H1 (cell line): Measurements from ENCODE around the gene RCC2.

Experiments
- ASH2L ChIP-seq: fragments of 200-600, 300-600 bp; sonication (generic); IDR thresholded peaks from one replicate; pipeline ENCODE4 v1.7.1; 2017; ENCODE audit warnings: low read length
- CEBPB ChIP-seq: IDR thresholded peaks from 2 replicates; pipeline ENCODE4 v1.6.1; 2012; ENCODE audit warnings: low read depth, low read length
- CTCF ChIP-seq, 3 experiments: IDR thresholded peaks; 1 replicate in 2 of 3; 2 replicates in 1 of 3; pipeline versions ENCODE4 v1.5.1 to v1.6.1; 2011; ENCODE audit warnings: low read length in 3 of 3, mild to moderate bottlenecking in 3 of 3, inconsistent platforms in 2 of 3, low read depth in 1 of 3, moderate library complexity in 1 of 3; ENCODE audit not compliant: insufficient read depth in 1 of 3; ENCODE audit errors: control extremely low read depth in 1 of 3
- EGR1 ChIP-seq: IDR thresholded peaks from 2 replicates; pipeline ENCODE4 v1.6.1; 2011; ENCODE audit warnings: low read depth, low read length, borderline replicate concordance
- POLR2A ChIP-seq, 2 experiments: IDR thresholded peaks; 1 replicate in 1 of 2; 2 replicates in 1 of 2; pipeline ENCODE4 v1.6.1; 2011; ENCODE audit warnings: low read depth in 2 of 2, low read length in 2 of 2, mild to moderate bottlenecking in 2 of 2; ENCODE audit errors: control extremely low read depth in 1 of 2
- POLR2AphosphoS5 ChIP-seq: IDR thresholded peaks from 2 replicates; pipeline ENCODE4 v1.6.1; 2011; ENCODE audit warnings: low read depth, low read length
- RFX5 ChIP-seq: IDR thresholded peaks from 2 replicates; pipeline ENCODE4 v1.6.1; 2011; ENCODE audit warnings: low read depth, low read length, improper control_type of control experiment, borderline replicate concordance
- SP1 ChIP-seq: IDR thresholded peaks from 2 replicates; pipeline ENCODE4 v1.6.1; 2011; ENCODE audit warnings: low read depth, low read length
- SP2 ChIP-seq: IDR thresholded peaks from 2 replicates; pipeline ENCODE4 v1.6.1; 2012; ENCODE audit warnings: mild to moderate bottlenecking, low read length, inconsistent platforms
- TF ChIP-seq, protein P1 (sequence below): IDR thresholded peaks from 2 replicates; pipeline ENCODE4 v1.6.1; 2012; ENCODE audit warnings: inconsistent platforms

DNA sequence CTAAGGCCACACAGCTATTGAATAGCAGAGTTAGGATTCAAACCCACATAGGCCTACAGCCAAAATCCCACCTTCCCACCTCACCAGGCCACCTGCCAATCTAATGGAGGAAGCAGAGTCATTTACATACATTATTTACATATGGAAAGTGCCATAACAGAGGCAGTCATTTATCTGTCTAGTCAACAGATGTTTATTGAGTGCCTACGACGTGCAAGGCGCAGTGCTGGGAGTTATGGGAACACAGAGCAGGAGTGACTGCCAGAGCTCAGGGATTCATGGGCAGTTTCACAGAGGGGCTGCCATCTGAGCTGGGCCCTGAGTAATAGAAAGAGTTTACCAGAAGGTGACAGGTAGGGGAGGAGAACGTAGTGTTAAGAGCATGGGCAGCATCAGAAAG lies 77.8 kb downstream of the RCC2 start:
- TF ChIP-seq SP2 (no peak), POLR2A (IDR thresholded peaks at IDR 0.05; ENCODE audit: control extremely low read depth in 1 of 2, low read depth in 2 of 2, low read length in 2 of 2) (no peak), POLR2AphosphoS5 (no peak), CTCF (IDR thresholded peaks at IDR 0.05; ENCODE audit: control extremely low read depth in 1 of 3, insufficient read depth in 1 of 3, low read depth in 1 of 3, low read length in 3 of 3) (no peak), EGR1 (no peak), ASH2L (no peak), CEBPB (no peak), SP1 (no peak), RFX5 (no peak)
- TF ChIP-seq, protein P1, sequence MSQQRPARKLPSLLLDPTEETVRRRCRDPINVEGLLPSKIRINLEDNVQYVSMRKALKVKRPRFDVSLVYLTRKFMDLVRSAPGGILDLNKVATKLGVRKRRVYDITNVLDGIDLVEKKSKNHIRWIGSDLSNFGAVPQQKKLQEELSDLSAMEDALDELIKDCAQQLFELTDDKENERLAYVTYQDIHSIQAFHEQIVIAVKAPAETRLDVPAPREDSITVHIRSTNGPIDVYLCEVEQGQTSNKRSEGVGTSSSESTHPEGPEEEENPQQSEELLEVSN = no peak
